Colonic mucosa (tissue), 4 donors: ENCODE measurements around the gene PLCB4. TPM values are rescaled to one million over a fixed set of nuclear protein-coding genes. Genes with fewer than 3 reads are reported as not detected.

Experiments
- DNase-seq: peaks from one replicate; pipeline ENCODE4 v3.0.0-alpha.2; 2020
- H3K27ac ChIP-seq: fragments of 200-600 bp; one replicate; pipeline ENCODE4 v1.8.0; 2021
- H3K27me3 ChIP-seq: fragments of 200-600 bp; one replicate; pipeline ENCODE4 v1.8.0; 2021
- H3K36me3 ChIP-seq: fragments of 200-600 bp; one replicate; pipeline ENCODE4 v1.8.0; 2021
- H3K4me1 ChIP-seq: fragments of 200-600 bp; one replicate; pipeline ENCODE4 v1.8.0; 2021; ENCODE audit warnings: mild to moderate bottlenecking
- H3K4me3 ChIP-seq: fragments of 200-600 bp; one replicate; pipeline ENCODE4 v1.8.0; 2021
- H3K9ac ChIP-seq, 2 donors: one replicate each; pipeline ENCODE4 v1.7.0; 2013; ENCODE audit warnings: control low read depth in 2 of 2, low read depth in 2 of 2, low read length in 2 of 2
- H3K9me3 ChIP-seq: fragments of 200-600 bp; one replicate; pipeline ENCODE4 v1.8.0; 2021
- intact Hi-C: fragments of 100-400 bp; cut with DNase I; formaldehyde crosslinking; loops from one replicate; pipeline ENCODE4 v1.14.1; 2022
- total RNA-seq, 2 donors: library from RNA; stranded (reverse); fragmentation: NEBNext Ultra II Directional in 1 of 2; extraction: Animal tissue kit (Norgen Biotek cat#: 25700) in 1 of 2; gene quantifications; one replicate each; pipeline ENCODE4 v1.2.1, GENCODE V29; 2021
- TF ChIP-seq, protein P1 (sequence below): fragments of 200-600 bp; IDR thresholded peaks from one replicate; pipeline ENCODE4 v1.8.0; 2022; ENCODE audit warnings: antibody characterized with exemption, mild to moderate bottlenecking
- donor health status: healthy.
- donor health status: DM: no; HTN: no; CAD: no.
- donor health status: DM: no; HTN: no; CAD: no.

Gene PLCB4
- total RNA-seq, 2 donors from 2014 or later, result 39.4 to 39.5 TPM

DNA sequence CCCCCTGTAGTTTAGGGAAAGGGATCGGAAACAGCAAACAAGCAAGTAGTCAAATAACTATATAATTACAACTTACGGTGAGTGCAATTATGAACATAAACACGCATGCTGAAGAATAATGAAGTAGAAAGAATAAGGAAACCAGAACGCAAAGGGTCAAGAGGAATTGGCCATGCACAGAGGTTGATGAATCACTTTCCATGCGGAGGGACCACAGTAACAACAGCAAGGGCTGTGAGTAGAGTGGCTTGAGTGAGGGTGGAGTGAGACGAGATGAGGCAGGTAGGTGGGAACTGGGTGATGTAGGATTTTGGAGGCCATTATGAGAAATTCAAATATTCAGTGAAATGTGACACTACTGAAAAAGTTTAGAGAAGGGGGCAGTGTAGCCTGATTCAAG, 333.3 kb downstream of the PLCB4 start:
- Histone ChIP-seq H3K27ac (no peak overlapping the region), H3K9ac (no peak overlapping the region), H3K4me1 (no peaks in the 10 kb centered on the region), H3K9me3 (no peaks in the 10 kb centered on the region), H3K36me3 (no peaks in the 10 kb centered on the region), H3K4me3 (no peak overlapping the region), H3K27me3 (no peaks in the 10 kb centered on the region)
- DNase-seq, result no peak
- intact Hi-C loops, result no loop called here
- TF ChIP-seq, protein P1, sequence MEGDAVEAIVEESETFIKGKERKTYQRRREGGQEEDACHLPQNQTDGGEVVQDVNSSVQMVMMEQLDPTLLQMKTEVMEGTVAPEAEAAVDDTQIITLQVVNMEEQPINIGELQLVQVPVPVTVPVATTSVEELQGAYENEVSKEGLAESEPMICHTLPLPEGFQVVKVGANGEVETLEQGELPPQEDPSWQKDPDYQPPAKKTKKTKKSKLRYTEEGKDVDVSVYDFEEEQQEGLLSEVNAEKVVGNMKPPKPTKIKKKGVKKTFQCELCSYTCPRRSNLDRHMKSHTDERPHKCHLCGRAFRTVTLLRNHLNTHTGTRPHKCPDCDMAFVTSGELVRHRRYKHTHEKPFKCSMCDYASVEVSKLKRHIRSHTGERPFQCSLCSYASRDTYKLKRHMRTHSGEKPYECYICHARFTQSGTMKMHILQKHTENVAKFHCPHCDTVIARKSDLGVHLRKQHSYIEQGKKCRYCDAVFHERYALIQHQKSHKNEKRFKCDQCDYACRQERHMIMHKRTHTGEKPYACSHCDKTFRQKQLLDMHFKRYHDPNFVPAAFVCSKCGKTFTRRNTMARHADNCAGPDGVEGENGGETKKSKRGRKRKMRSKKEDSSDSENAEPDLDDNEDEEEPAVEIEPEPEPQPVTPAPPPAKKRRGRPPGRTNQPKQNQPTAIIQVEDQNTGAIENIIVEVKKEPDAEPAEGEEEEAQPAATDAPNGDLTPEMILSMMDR, result no peak

DNA sequence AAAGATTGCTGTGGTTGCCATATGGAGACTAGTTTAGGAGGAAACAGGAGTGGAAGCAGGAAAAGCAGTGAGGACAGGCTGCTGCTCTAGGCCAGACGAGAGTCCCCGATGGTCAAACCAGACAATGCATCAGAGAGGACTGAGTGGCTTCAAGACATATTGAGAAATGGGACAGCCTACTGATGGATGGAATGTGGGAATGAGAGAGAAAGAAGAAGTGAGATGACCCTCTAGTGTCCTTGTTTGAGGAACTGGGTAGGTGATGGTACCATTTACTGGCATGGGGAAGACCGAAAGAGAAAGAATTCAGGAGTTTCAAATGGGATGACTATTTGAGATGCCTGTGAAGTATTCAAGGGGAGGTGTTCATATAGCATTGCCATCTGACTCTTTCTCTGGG, 333.7 kb downstream of the PLCB4 start:
- no peak overlapping the region for H3K9ac ChIP-seq
- no peaks in the 10 kb centered on the region for H3K27me3 ChIP-seq
- no peaks in the 10 kb centered on the region for H3K4me1 ChIP-seq
- DNase-seq, result no peak
- TF ChIP-seq, protein P1, result no peak
- no peak overlapping the region for H3K4me3 ChIP-seq
- intact Hi-C loops, result no loop called here
- H3K27ac ChIP-seq, result no peak overlapping the region
- H3K36me3 ChIP-seq, result no peaks in the 10 kb centered on the region
- no peaks in the 10 kb centered on the region for H3K9me3 ChIP-seq

DNA sequence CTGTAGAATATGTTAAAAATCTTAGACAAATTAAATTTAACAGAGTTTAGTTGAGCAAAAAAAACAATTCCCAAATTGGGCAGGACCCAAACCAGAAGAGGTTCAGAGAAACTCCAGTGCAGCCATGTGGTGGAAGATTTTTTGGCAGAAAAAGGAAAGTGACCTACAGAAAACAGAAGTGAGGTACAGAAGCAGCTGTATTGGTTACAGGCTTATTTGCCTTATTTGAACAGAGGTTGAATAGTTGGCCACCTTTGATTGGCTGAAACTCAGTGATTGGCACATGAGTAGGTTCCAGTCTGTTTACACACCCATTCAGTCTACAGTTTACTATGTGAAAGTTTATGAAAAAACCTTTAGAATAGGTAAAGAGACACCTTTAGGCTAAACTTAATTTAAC, 334.6 kb downstream of the PLCB4 start:
- Histone ChIP-seq H3K4me3 (no peak overlapping the region), H3K27me3 (no peaks in the 10 kb centered on the region), H3K9me3 (no peaks in the 10 kb centered on the region), H3K9ac (no peak overlapping the region), H3K36me3 (no peaks in the 10 kb centered on the region), H3K27ac (no peak overlapping the region), H3K4me1 (no peaks in the 10 kb centered on the region)
- DNase-seq, result no peak
- intact Hi-C loops, result no loop called here
- TF ChIP-seq, protein P1, result no peak

DNA sequence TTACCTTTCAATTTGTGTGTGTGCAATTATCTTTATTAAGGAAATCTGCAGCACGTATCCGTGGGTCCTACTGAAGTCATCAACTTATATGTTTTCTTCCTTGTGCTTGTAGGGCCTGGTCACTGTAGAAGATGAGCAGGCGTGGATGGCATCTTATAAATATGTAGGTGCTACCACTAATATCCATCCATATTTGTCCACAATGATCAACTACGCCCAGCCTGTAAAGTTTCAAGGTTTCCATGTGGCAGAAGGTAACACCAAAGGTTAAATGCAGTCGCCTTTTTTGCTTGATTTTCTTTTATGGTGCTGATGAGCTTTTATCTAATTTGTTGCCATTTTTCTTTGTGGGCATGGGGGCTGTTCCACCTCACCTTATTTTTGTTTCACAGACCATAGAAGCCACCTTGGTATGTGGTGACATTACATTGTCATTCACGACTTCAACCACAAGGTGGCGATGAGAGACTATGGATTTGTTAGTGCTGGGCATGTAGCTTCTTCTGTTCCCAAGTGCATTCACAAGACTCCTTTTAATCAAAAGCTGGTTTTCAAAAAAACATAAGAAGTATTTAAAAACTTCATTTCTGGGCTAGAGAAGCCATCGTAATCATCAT, 339.0 kb downstream of the PLCB4 start:
- TF ChIP-seq, protein P1, result peak; percentile 72
- intact Hi-C loops, result no loop called here
- peak; percentile 65 for DNase-seq

DNA sequence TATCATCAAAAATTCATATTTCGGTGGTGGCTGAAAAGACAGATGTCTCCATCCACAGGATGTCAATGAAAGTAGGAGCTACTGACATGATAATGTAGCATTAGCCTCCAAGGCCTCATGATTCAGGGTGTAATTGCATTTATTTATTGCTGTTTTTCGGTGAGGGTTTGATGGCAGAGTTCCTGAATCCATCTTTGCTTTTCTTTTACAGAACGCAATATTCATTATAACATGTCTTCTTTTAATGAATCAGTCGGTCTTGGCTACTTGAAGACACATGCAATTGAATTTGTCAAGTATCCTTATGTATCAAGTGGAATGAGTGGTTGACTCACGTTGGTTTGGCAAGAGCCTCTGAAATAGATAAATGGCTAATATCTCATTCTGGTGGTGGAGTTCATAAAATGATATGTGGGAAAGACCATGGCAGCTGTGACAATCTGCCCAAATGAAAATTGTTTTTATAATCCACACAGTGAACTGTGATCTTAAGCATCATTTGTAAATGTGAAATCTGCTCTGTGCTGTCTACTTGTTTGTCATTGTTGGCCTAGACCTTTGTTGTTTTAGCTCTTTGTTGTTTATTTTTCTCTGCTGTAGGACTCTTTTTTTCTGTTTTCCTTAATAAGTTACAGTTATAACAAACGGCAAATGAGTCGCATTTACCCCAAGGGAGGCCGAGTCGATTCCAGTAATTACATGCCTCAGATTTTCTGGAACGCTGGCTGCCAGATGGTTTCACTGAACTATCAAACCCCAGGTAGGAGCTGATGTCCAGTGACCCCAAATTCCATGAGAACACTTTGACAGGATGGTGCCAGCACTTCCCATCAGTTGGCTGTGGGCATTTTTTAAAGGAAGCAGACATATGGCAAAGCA, 339.8 kb downstream of the PLCB4 start:
- no peak overlapping the region for H3K4me3 ChIP-seq
- H3K9me3 ChIP-seq, result no peaks in the 10 kb centered on the region
- no peak overlapping the region for H3K9ac ChIP-seq
- H3K27me3 ChIP-seq, result no peaks in the 10 kb centered on the region
- H3K36me3 ChIP-seq, result peaks cover 6% of the 10 kb centered on the region
- no peak for DNase-seq
- intact Hi-C loops, result no loop called here
- TF ChIP-seq, protein P1, result peak; percentile 0
- H3K27ac ChIP-seq, result no peak overlapping the region
- H3K4me1 ChIP-seq, result no peaks in the 10 kb centered on the region

More for the DNA sequence above, 339.0 kb downstream of the PLCB4 start:
- H3K4me3 ChIP-seq, result no peak overlapping the region
- H3K27me3 ChIP-seq, result no peaks in the 10 kb centered on the region
- H3K36me3 ChIP-seq, result peaks cover 6% of the 10 kb centered on the region
- H3K9ac ChIP-seq, result no peak overlapping the region
- H3K9me3 ChIP-seq, result no peaks in the 10 kb centered on the region
- no peak overlapping the region for H3K27ac ChIP-seq
- no peaks in the 10 kb centered on the region for H3K4me1 ChIP-seq
